Fibroblast of lung (primary cell): Measurements from ENCODE around the gene PRDX2.
"Not testable (repeated sequence)": the region's sequence is repeated elsewhere in the genome, so short reads cannot be mapped to it uniquely, and the experiment has no call there.

Experiments
- CTCF ChIP-seq, 2 donors: IDR thresholded peaks in 1 of 2; conservative IDR thresholded peaks in 1 of 2; 1 replicate in 1 of 2; 2 replicates in 1 of 2; pipeline ENCODE4 v1.5.1; 2011 to 2012; ENCODE audit warnings: low read length in 2 of 2, control low read depth in 1 of 2, inconsistent platforms in 1 of 2, low read depth in 1 of 2, mild to moderate bottlenecking in 1 of 2
- EZH2 ChIP-seq: IDR thresholded peaks from 2 replicates; pipeline ENCODE4 v1.5.1; 2012; ENCODE audit warnings: low read length, control low read depth, mild to moderate bottlenecking; ENCODE audit errors: missing control alignments

DNA sequence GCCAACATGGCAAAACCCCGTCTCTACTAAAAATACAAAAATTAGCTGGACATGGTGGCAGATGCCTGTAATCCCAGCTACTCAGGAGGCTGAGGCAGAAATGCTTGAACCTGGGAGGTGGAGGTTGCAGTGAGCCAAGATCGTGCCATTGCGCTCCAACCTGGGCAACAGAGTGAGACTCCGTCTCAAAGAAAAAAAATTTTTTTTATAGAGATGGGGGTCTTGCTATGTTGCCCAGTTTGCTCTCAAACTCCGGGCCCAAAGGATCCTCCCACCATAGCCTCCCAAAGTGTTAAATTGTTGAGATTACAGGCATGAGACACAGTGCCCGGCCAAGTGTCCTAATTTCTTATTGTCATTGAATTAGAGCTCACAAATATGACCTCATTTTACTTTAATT is 15.6 kb upstream of the PRDX2 start:
- not testable (repeated sequence) for TF ChIP-seq CTCF (conservative IDR thresholded peaks at IDR 0.05 in 1 of 2, IDR thresholded peaks at IDR 0.05 in 1 of 2; ENCODE audit: low read depth in 1 of 2, low read length in 2 of 2); EZH2
